Esophagus squamous epithelium (tissue), 5 donors: ENCODE measurements around the gene CCR5AS.
A peak's percentile ranks its signal among the peaks of the same experiment; 100 is the strongest.

Experiments used
- DNase-seq: peaks from one replicate; lab custom pipeline; 2025; lab: John Stamatoyannopoulos, UW
- H3K27ac ChIP-seq, 4 donors: fragments of 200-600 bp; sonication (generic); one replicate each; pipeline ENCODE4 v1.5.1; 2016 to 2019; ENCODE audit warnings: mild to moderate bottlenecking in 1 of 4
- H3K27me3 ChIP-seq, 4 donors: fragments of 200-600 bp; sonication (generic); 1 replicate in 3 of 4; 2 replicates in 1 of 4; pipeline versions ENCODE4 v1.5.1 to v1.6.0; 2017 to 2021; ENCODE audit warnings: antibody characterized with exemption in 1 of 4
- H3K36me3 ChIP-seq, 3 donors: fragments of 200-600 bp; sonication (generic); one replicate each; pipeline ENCODE4 v1.5.1; 2016 to 2019
- H3K4me1 ChIP-seq, 3 donors: fragments of 200-600 bp; sonication (generic); one replicate each; pipeline ENCODE4 v1.5.1; 2017 to 2019
- H3K4me3 ChIP-seq, 4 donors: fragments of 200-600 bp; sonication (generic); 1 replicate in 3 of 4; 2 replicates in 1 of 4; pipeline ENCODE4 v1.5.1; 2016 to 2019; ENCODE audit warnings: mild to moderate bottlenecking in 2 of 4, moderate library complexity in 1 of 4
- H3K9me3 ChIP-seq, 3 donors: fragments of 200-600 bp; sonication (generic); one replicate each; pipeline ENCODE4 v1.5.1; 2016 to 2019
- POLR2A ChIP-seq, 4 donors: fragments of 450-650 bp; IDR thresholded peaks; one replicate each; pipeline ENCODE4 v1.6.1; 2017; ENCODE audit warnings: antibody characterized with exemption in 4 of 4, mild to moderate bottlenecking in 4 of 4, moderate library complexity in 3 of 4
- WGBS, 2 donors: methylation state at CpG; one replicate each; pipeline ENCODE4 v1.1.5; 2018; 5-methylcytosine and 5-hydroxymethylcytosine counted together
- intact Hi-C: fragments of 100-400 bp; cut with DNase I; formaldehyde crosslinking; loops from one replicate; pipeline ENCODE4 v1.15.0; 2022
- TF ChIP-seq, protein P1 (sequence below), 6 experiments: fragments of 450-650 bp in 4 of 6; fragments of 200-600 bp in 2 of 6; sonication (generic) in 2 of 6; IDR thresholded peaks; one replicate each; pipeline ENCODE4 v1.5.1; 2016 to 2019; ENCODE audit warnings: antibody characterized with exemption in 6 of 6, mild to moderate bottlenecking in 4 of 6, moderate library complexity in 4 of 6
- donor health status: DM: yes; HTN: yes; CAD: no.

The CCR5AS gene

DNA sequence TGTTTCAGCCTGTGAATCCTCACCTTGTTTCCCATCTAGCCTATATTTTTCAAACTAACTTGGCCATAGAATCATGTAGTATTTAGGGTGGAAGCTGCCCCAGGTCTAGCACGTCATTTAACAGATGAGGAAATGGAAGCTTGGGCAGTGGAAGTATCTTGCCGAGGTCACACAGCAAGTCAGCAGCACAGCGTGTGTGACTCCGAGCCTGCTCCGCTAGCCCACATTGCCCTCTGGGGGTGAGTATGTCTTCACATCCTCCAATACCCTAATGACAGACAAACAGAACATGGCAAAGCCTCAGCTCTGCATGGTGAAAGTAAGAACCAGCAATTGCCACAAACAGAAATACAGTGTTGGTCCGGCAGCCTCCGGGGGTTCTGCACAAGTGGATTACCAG, 38.3 kb downstream of the CCR5AS start:
- Histone ChIP-seq H3K27ac (peak overlapping the region in 2 of 4 donors; percentile 14 to 55), H3K4me1 (peaks cover 0 to 12% (median 0%) of the 10 kb centered on the region in 3 donors), H3K36me3 (no peaks in the 10 kb centered on the region), H3K4me3 (no peak overlapping the region), H3K27me3 (peaks cover 0 to 53% (median 0%) of the 10 kb centered on the region in 4 donors), H3K9me3 (no peaks in the 10 kb centered on the region)
- TF ChIP-seq POLR2A (IDR thresholded peaks at IDR 0.05) = no peak
- TF ChIP-seq, protein P1, sequence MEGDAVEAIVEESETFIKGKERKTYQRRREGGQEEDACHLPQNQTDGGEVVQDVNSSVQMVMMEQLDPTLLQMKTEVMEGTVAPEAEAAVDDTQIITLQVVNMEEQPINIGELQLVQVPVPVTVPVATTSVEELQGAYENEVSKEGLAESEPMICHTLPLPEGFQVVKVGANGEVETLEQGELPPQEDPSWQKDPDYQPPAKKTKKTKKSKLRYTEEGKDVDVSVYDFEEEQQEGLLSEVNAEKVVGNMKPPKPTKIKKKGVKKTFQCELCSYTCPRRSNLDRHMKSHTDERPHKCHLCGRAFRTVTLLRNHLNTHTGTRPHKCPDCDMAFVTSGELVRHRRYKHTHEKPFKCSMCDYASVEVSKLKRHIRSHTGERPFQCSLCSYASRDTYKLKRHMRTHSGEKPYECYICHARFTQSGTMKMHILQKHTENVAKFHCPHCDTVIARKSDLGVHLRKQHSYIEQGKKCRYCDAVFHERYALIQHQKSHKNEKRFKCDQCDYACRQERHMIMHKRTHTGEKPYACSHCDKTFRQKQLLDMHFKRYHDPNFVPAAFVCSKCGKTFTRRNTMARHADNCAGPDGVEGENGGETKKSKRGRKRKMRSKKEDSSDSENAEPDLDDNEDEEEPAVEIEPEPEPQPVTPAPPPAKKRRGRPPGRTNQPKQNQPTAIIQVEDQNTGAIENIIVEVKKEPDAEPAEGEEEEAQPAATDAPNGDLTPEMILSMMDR (IDR thresholded peaks at IDR 0.05) = peak; percentile 11 to 40 (median 28)
- peak; percentile 31 for DNase-seq
- 53 to 65% methylated on average over 6 to 7 of the region's 7 CpGs for whole genome bisulfite sequencing, 2 donors
- intact Hi-C loops = no loop called here

DNA sequence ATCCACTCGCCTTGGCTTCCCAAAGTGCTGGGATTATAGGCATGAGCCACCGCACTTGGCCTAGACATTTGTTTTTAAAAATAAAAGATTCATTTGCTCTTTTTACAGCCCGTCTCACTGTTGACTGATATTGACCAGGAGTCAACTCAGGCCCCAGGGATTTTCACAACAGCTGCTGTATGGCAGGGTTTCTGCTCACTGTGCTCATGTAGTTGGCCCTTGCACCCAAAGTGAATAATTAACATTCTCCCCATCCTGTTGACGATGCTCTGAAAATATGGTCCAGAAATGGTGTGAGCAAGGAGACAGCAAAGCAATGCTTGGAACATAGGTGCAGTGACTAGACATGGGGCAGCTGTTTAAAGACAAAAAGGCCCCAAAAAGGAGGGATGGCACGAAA, 39.1 kb downstream of the CCR5AS start:
- intact Hi-C loops = no loop called here
- H3K27ac ChIP-seq = no peak overlapping the region
- no peak overlapping the region for H3K4me3 ChIP-seq
- no peak for DNase-seq
- H3K36me3 ChIP-seq = no peaks in the 10 kb centered on the region
- peaks cover 0 to 12% (median 0%) of the 10 kb centered on the region in 3 donors for H3K4me1 ChIP-seq
- no peaks in the 10 kb centered on the region for H3K9me3 ChIP-seq
- WGBS, 2 donors = 88 to 90% methylated on average over 5 of the region's 5 CpGs
- no peak for TF ChIP-seq POLR2A (IDR thresholded peaks at IDR 0.05)
- TF ChIP-seq, protein P1 (IDR thresholded peaks at IDR 0.05) = no peak
- peaks cover 0 to 46% (median 0%) of the 10 kb centered on the region in 4 donors for H3K27me3 ChIP-seq

DNA sequence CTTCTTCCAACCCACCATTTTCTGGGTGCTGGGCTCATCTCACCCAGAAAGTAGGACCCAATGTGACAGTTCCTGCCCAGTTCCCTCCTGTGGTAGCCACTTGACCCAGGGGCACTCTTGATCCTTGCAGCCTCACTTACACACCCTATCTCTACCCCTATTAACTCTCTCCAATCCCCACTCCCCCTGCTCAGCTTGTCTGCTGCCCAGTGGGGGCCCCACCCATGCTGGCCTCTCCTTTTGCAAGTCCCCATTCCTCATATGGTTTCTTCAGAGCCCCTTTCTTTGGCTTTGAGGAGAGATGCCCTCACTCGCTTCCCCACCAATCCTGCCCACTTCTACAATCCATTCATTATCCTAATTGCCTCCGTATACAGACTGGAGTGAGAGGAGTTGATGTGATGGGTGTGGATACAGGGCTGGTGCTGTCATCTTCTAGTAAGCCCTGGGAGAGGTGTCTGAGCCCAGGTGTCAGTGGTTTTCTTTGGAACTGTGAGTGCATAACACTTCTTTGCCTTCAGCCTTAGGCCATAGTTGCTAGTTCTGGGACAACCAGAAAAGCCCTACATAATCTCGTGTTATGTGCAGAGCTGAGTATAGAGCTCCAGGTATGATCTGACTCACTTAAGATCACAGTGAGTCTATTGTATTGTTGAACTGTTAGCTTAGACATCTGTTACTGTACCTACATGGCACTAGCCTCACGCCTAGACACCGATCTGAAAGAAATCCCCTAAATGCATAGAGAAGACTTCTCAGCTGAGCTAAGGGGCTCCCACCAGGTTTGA, 40.9 kb downstream of the CCR5AS start:
- peaks cover 0 to 45% (median 0%) of the 10 kb centered on the region in 4 donors for H3K27me3 ChIP-seq
- H3K4me3 ChIP-seq = no peak overlapping the region
- H3K36me3 ChIP-seq = no peaks in the 10 kb centered on the region
- no peak overlapping the region for H3K27ac ChIP-seq
- TF ChIP-seq, protein P1 (IDR thresholded peaks at IDR 0.05) = no peak
- no peak for TF ChIP-seq POLR2A (IDR thresholded peaks at IDR 0.05)
- peaks cover 0 to 20% (median 0%) of the 10 kb centered on the region in 3 donors for H3K4me1 ChIP-seq
- no peak for DNase-seq
- intact Hi-C loops = no loop called here
- WGBS, 2 donors = 78 to 86% methylated on average over 4 to 5 of the region's 5 CpGs
- no peaks in the 10 kb centered on the region for H3K9me3 ChIP-seq

DNA sequence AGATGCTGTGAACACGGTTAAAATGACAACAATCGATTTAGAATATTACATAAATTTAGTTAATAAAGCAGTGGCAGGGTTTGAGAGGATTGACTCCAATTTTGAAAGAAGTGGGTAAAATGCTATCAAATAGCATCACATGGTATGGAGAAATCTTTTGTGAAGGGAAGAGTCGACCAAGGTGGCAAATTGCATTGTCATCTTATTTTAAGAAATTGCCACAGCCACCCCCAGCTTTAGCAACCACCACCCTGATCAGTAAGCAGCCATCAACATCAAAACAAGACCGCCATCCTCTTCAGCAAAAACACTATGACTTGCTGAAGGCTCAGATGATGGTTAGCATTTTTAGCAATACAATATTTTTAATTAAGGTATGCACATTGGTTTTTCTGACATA, 41.8 kb downstream of the CCR5AS start:
- no peak for TF ChIP-seq POLR2A (IDR thresholded peaks at IDR 0.05)
- TF ChIP-seq, protein P1 (IDR thresholded peaks at IDR 0.05) = no peak
- no peak overlapping the region for H3K4me3 ChIP-seq
- peaks cover 0 to 45% (median 0%) of the 10 kb centered on the region in 4 donors for H3K27me3 ChIP-seq
- no peaks in the 10 kb centered on the region for H3K9me3 ChIP-seq
- WGBS, 2 donors = 78 to 86% methylated on average over 4 of the region's 4 CpGs
- no peak overlapping the region for H3K27ac ChIP-seq
- no peaks in the 10 kb centered on the region for H3K36me3 ChIP-seq
- no peak for DNase-seq
- intact Hi-C loops = no loop called here
- peaks cover 0 to 21% (median 0%) of the 10 kb centered on the region in 3 donors for H3K4me1 ChIP-seq
